OCI-LY7 (cell line): Measurements from ENCODE around the gene MACF1. TPM values are rescaled to one million over a fixed set of nuclear protein-coding genes. Genes with fewer than 3 reads are reported as not detected.

Experiments used
- BruUV-seq: library from RNA; stranded (reverse); fragments of 400-500 nt; replicated peaks from 2 replicates; lab custom pipeline; 2021; lab: Mats Ljungman, UMichigan
- CTCF ChIA-PET: fragments of 300-600 bp; sonication (Branson Sonifier 250); formaldehyde crosslinking; loops from one replicate; lab custom pipeline; 2022; ENCODE audit warnings: antibody characterized with exemption; ENCODE audit not compliant: unreplicated experiment; lab: Charles Lee
- POLR2A ChIA-PET: fragments of 300-600 bp; sonication (Branson Sonifier 250); formaldehyde crosslinking; loops from one replicate; lab custom pipeline; 2022; ENCODE audit warnings: antibody characterized with exemption; lab: Charles Lee
- DNase-seq: peaks from one replicate; pipeline ENCODE4 v3.0.0-alpha.2; 2015; ENCODE audit warnings: low spot score
- H2AFZ ChIP-seq: fragments of 200-600 bp; sonication (generic), shearing (Covaris generic); 2 replicates; pipeline ENCODE4 v1.6.1; 2014; ENCODE audit warnings: mild to moderate bottlenecking, antibody characterized with exemption, low read length, moderate library complexity
- H3K27ac ChIP-seq: fragments of 200-600 bp; sonication (generic); 2 replicates; pipeline ENCODE4 v1.5.1; 2014; ENCODE audit warnings: mixed run types, low read depth, mild to moderate bottlenecking, moderate library complexity, low read length, inconsistent platforms; ENCODE audit not compliant: poor library complexity, severe bottlenecking
- H3K36me3 ChIP-seq: fragments of 200-600 bp; sonication (generic); 2 replicates; pipeline ENCODE4 v1.6.1; 2014; ENCODE audit warnings: mild to moderate bottlenecking, antibody characterized with exemption, low read length, moderate library complexity, mixed read lengths; ENCODE audit not compliant: insufficient read depth
- H3K4me1 ChIP-seq: fragments of 200-600 bp; sonication (generic); 2 replicates; pipeline ENCODE4 v1.5.1; 2014; ENCODE audit warnings: mild to moderate bottlenecking, low read length; ENCODE audit not compliant: insufficient read depth, poor library complexity, severe bottlenecking
- H3K4me2 ChIP-seq: fragments of 200-600 bp; sonication (generic); 2 replicates; pipeline ENCODE4 v1.6.1; 2014; ENCODE audit warnings: mild to moderate bottlenecking, low read length
- H3K4me3 ChIP-seq: fragments of 200-600 bp; sonication (generic); 2 replicates; pipeline ENCODE4 v1.5.1; 2014; ENCODE audit warnings: mild to moderate bottlenecking, low read depth, low read length; ENCODE audit not compliant: poor library complexity, severe bottlenecking
- H3K79me2 ChIP-seq: fragments of 200-600 bp; sonication (generic); 2 replicates; pipeline ENCODE4 v1.6.1; 2016; ENCODE audit warnings: low read depth, mild to moderate bottlenecking, low read length, moderate library complexity, mixed read lengths; ENCODE audit not compliant: insufficient read depth
- H3K9me2 ChIP-seq: fragments of 200-600 bp; sonication (generic); 2 replicates; pipeline ENCODE4 v1.6.1; 2016; ENCODE audit warnings: mild to moderate bottlenecking, low read length, mixed read lengths; ENCODE audit not compliant: insufficient read depth
- H3K9me3 ChIP-seq: fragments of 200-600 bp; sonication (generic); 2 replicates; pipeline ENCODE4 v1.6.1; 2014; ENCODE audit warnings: mild to moderate bottlenecking, mixed run types, low read length, mixed read lengths
- H4K20me1 ChIP-seq: fragments of 200-600 bp; sonication (generic); 2 replicates; pipeline ENCODE4 v1.6.1; 2014; ENCODE audit warnings: mild to moderate bottlenecking, antibody characterized with exemption, low read length, moderate library complexity, mixed read lengths; ENCODE audit not compliant: insufficient read depth
- CTCF ChIP-seq: fragments of 200-600 bp; sonication (generic); conservative IDR thresholded peaks from 2 replicates; pipeline ENCODE4 v1.5.1; 2014; ENCODE audit warnings: mild to moderate bottlenecking, antibody characterized with exemption, low read length, moderate library complexity, mixed read lengths
- EZH2phosphoT487 ChIP-seq: fragments of 200-600 bp; sonication (generic); IDR thresholded peaks from 2 replicates; pipeline ENCODE4 v1.6.1; 2018; ENCODE audit warnings: low read depth, borderline replicate concordance, mild to moderate bottlenecking, mixed run types, antibody characterized with exemption, low read length, moderate library complexity, mixed read lengths
- intact Hi-C: fragments of 100-400 bp; cut with micrococcal nuclease; formaldehyde crosslinking; loops from one replicate; pipeline ENCODE4 v1.10.0; 2022; ENCODE audit not compliant: unreplicated experiment
- total RNA-seq, 2 experiments: library from RNA; depleted of rRNA in 1 of 2; stranded (reverse); fragments of >200 nt in 1 of 2; shearing (Covaris generic) in 1 of 2; gene quantifications; 2 replicates each; pipeline ENCODE4 v1.2.3, GENCODE V29; 2014 to 2022

The MACF1 gene
- total RNA-seq, 2 experiments from 2014 or later: 211 to 220 TPM

DNA sequence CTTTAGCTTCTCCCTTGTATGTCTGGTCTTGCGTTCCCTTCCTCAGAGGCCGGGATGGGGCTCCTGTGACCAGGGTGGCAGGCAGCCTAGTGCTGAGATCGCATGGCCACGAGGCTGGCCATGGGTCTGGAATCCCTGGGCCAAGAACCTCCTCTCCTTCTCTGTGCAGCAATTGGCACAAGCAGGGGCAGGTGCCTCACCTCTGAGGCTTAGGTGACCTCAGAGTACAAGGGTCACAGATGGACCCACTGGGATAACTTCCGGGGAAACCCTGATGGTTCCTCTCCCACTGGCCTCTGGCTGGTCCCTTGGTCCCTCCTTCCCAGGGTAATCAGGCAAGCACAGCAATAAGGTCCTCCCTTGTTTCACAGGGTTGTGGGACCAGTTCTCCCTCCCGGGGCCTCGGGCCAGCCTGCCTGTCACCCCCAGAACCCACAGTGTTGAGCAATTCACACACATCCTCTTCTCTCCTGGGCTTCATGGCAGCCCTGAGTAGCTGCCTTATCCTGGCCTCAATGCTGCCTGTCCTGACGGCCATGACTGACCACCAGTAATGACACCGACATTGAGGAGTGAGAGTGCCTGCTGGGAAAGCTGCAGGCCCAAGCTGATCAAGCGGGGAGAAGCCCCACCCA lies 325.5 kb downstream of the MACF1 start:
- no peak for DNase-seq
- Histone ChIP-seq H3K36me3 (peaks cover 71% of the 10 kb centered on the region), H3K4me3 (no peak overlapping the region), H3K9me2 (no peaks in the 10 kb centered on the region), H3K9me3 (no peaks in the 10 kb centered on the region), H4K20me1 (no peaks in the 10 kb centered on the region), H3K4me1 (peaks cover 17% of the 10 kb centered on the region), H3K27ac (no peak overlapping the region), H2AFZ (no peak overlapping the region), H3K4me2 (no peak overlapping the region), H3K79me2 (no peaks in the 10 kb centered on the region)
- no peak for TF ChIP-seq CTCF
- TF ChIP-seq EZH2phosphoT487: no peak
- ChIA-PET POLR2A (interaction anchor here (0.5 kb wide), 1 partner anchor 124 kb away, joined by 7 read pairs; no protein-coding TSS in a partner anchor), CTCF (interaction anchor here (0.6 kb wide), 1 partner anchor 1953 kb away, joined by 3 read pairs; no protein-coding TSS in a partner anchor)
- intact Hi-C loops: loop anchor here (10.0 kb wide), 1 partner anchor 45 kb away; no protein-coding TSS in a partner anchor
- BruUV-seq: no TSS peak

- POLR2A ChIA-PET: no interaction called here
- intact Hi-C loops: loop anchor here (10.0 kb wide), 1 partner anchor 47 kb away; no protein-coding TSS in a partner anchor
- BruUV-seq: no TSS peak
- DNase-seq: no peak
- Histone ChIP-seq H3K4me3 (no peak overlapping the region), H3K79me2 (no peaks in the 10 kb centered on the region), H2AFZ (no peak overlapping the region), H4K20me1 (no peaks in the 10 kb centered on the region), H3K4me1 (peaks cover 2% of the 10 kb centered on the region), H3K9me3 (no peaks in the 10 kb centered on the region), H3K27ac (no peak overlapping the region), H3K9me2 (no peaks in the 10 kb centered on the region), H3K36me3 (peaks cover 79% of the 10 kb centered on the region), H3K4me2 (no peak overlapping the region)
- CTCF ChIA-PET: no interaction called here
- no peak for TF ChIP-seq CTCF
- no peak for TF ChIP-seq EZH2phosphoT487
Observed at GRCh38 chr1:39531526-39531925, 327.0 kb downstream of the MACF1 start.

- Histone ChIP-seq H3K9me2 (no peaks in the 10 kb centered on the region), H2AFZ (no peak overlapping the region), H4K20me1 (no peaks in the 10 kb centered on the region), H3K4me2 (no peak overlapping the region), H3K4me3 (no peak overlapping the region), H3K4me1 (no peaks in the 10 kb centered on the region), H3K79me2 (no peaks in the 10 kb centered on the region), H3K9me3 (no peaks in the 10 kb centered on the region), H3K36me3 (peaks cover 66% of the 10 kb centered on the region), H3K27ac (no peak overlapping the region)
- POLR2A ChIA-PET: interaction anchor here (0.7 to 1.1 kb wide), 2 partner anchors 62 to 73 kb away, joined by 3 read pairs; no protein-coding TSS in a partner anchor
- CTCF ChIA-PET: no interaction called here
- intact Hi-C loops: loop anchor here (10.0 kb wide), 1 partner anchor 49 kb away; no protein-coding TSS in a partner anchor
- BruUV-seq: no TSS peak
- DNase-seq: no peak
- TF ChIP-seq EZH2phosphoT487 (no peak), CTCF (no peak)
Observed at GRCh38 chr1:39533442-39533841, 328.9 kb downstream of the MACF1 start.
